OCI-LY1 (cell line): ENCODE measurements around the gene RPL39.
A peak's percentile ranks its signal among the peaks of the same experiment; 100 is the strongest.

Experiments
- H2AFZ ChIP-seq: fragments of 200-600 bp; sonication (generic), shearing (Covaris generic); 2 replicates; pipeline ENCODE4 v1.6.0; 2014; ENCODE audit warnings: antibody characterized with exemption, mild to moderate bottlenecking, low read length
- H3F3A ChIP-seq: fragments of 200-600 bp; sonication (generic), shearing (Covaris generic); 2 replicates; pipeline ENCODE4 v1.6.0; 2014; ENCODE audit warnings: mild to moderate bottlenecking, antibody characterized with exemption, low read length, moderate library complexity; ENCODE audit not compliant: insufficient read depth
- H3K27ac ChIP-seq: fragments of 200-600 bp; sonication (generic); 2 replicates; pipeline ENCODE4 v1.5.1; 2014; ENCODE audit warnings: low read length, mixed run types, mild to moderate bottlenecking, low read depth; ENCODE audit not compliant: poor library complexity, severe bottlenecking
- H3K27me3 ChIP-seq: fragments of 200-600 bp; sonication (generic); 2 replicates; pipeline ENCODE4 v1.6.0; 2014; ENCODE audit warnings: antibody characterized with exemption, mild to moderate bottlenecking, low read length, moderate library complexity; ENCODE audit not compliant: insufficient read depth
- H3K36me3 ChIP-seq: fragments of 200-600 bp; sonication (generic); 2 replicates; pipeline ENCODE4 v1.6.1; 2014; ENCODE audit warnings: mild to moderate bottlenecking, antibody characterized with exemption, low read length, moderate library complexity, mixed read lengths; ENCODE audit not compliant: insufficient read depth
- H3K4me1 ChIP-seq: fragments of 200-600 bp; sonication (generic); 2 replicates; pipeline ENCODE4 v1.5.1; 2014; ENCODE audit warnings: mild to moderate bottlenecking, low read length, moderate library complexity; ENCODE audit not compliant: insufficient read depth, severe bottlenecking
- H3K4me2 ChIP-seq: fragments of 200-600 bp; sonication (generic), shearing (Covaris generic); 2 replicates; pipeline ENCODE4 v1.6.1; 2014; ENCODE audit warnings: low read length
- H3K4me3 ChIP-seq: fragments of 200-600 bp; sonication (generic); 2 replicates; pipeline ENCODE4 v1.5.1; 2014; ENCODE audit warnings: low read length, low read depth, mild to moderate bottlenecking, mixed read lengths; ENCODE audit not compliant: poor library complexity, severe bottlenecking
- H3K79me2 ChIP-seq: fragments of 200-600 bp; shearing (Covaris generic); 2 replicates; pipeline ENCODE4 v1.6.1; 2016; ENCODE audit warnings: mixed run types, low read length, mixed read lengths; ENCODE audit not compliant: insufficient read depth
- H3K9ac ChIP-seq: fragments of 200-600 bp; sonication (generic), shearing (Covaris generic); 2 replicates; pipeline ENCODE4 v1.6.1; 2014; ENCODE audit warnings: mild to moderate bottlenecking, low read length, mixed read lengths
- H3K9me2 ChIP-seq: fragments of 200-600 bp; sonication (generic), shearing (Covaris generic); 2 replicates; pipeline ENCODE4 v1.6.1; 2014; ENCODE audit warnings: low read depth, mild to moderate bottlenecking, low read length, mixed read lengths
- H3K9me3 ChIP-seq: fragments of 200-600 bp; shearing (Covaris generic); 2 replicates; pipeline ENCODE4 v1.6.1; 2014; ENCODE audit warnings: low read length, mixed read lengths
- H4K20me1 ChIP-seq: fragments of 200-600 bp; sonication (generic), shearing (Covaris generic); 2 replicates; pipeline ENCODE4 v1.6.0; 2016; ENCODE audit warnings: mild to moderate bottlenecking, low read length; ENCODE audit not compliant: insufficient read depth
- EZH2 ChIP-seq: fragments of 200-600 bp; sonication (generic), shearing (Covaris generic); IDR thresholded peaks from 2 replicates; pipeline ENCODE4 v1.8.0; 2017; ENCODE audit warnings: borderline replicate concordance, mixed run types, mild to moderate bottlenecking, antibody characterized with exemption, low read length, moderate library complexity, mixed read lengths
- TF ChIP-seq, protein P1 (sequence below): fragments of 200-600 bp; sonication (generic), shearing (Covaris generic); IDR thresholded peaks from 2 replicates; pipeline ENCODE4 v1.5.1; 2017; ENCODE audit warnings: mild to moderate bottlenecking, antibody characterized with exemption, low read length, moderate library complexity, mixed read lengths

RPL39 gene

DNA sequence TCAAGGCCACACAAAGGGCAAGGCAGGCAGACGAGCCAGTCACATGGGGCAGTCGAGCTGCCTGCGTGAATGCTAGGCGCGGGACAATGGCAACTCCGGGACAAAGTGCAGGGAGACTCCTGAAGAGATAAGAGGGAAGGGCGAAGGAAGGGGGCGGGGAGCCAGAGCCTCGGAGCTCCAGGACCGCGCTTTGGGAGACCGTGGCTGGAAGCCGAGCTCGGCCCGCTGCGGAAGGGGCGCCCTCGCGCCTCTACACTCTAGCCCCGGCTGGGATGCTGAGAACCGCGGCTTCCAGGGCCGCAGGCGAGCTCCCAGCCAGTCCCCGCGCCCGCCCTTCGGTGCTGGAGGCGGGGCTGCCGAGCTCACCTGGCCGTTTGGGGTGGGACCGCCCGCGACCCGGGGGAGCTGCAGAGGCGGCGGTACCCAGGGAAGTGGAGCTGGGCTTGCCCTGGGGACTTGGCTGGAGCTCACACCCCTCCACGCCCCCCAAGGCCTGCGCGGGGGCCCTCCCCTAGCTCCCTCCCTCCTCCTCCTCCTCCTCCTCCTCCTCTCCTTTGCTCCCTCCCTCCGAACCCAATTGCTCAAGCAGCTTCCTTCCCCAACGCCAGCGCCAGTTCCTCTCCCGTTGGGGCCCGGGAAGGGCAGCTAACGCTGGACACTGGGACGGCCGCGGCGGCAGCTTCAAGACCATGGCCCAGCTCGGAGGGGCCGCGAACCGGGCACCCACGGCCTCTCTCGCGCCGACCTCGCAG, 33.3 kb downstream of the RPL39 start, which contains the start of gene SOWAHD:
Gene SOWAHD (plus strand): TSS at position 610 of the 752 bp plus-strand sequence. CDS start 80 bp downstream, at position 690.
- peak within 1 kb of the TSS; percentile 70 for H3K9ac ChIP-seq
- 0 out of 2 replicates have a peak, but pooled peaks cover 6% of the 10 kb centered on the region for H3F3A ChIP-seq
- H3K9me3 ChIP-seq = no peaks in the 10 kb centered on the region

GRCh38 chrX:119757646-119757978, 33.8 kb downstream of the RPL39 start:
- no peaks in the 10 kb centered on the region for H3K79me2 ChIP-seq
- H3K9me2 ChIP-seq = no peaks in the 10 kb centered on the region
- peak overlapping the region; percentile 99 for H3K27ac ChIP-seq
- H3K4me2 ChIP-seq = peak overlapping the region; percentile 84
- H3K4me3 ChIP-seq = peak overlapping the region; percentile 74
- no peaks in the 10 kb centered on the region for H3K27me3 ChIP-seq
- H3K9ac ChIP-seq = peak overlapping the region; percentile 70
- no peaks in the 10 kb centered on the region for H4K20me1 ChIP-seq
- TF ChIP-seq EZH2 = no peak
- TF ChIP-seq, protein P1, sequence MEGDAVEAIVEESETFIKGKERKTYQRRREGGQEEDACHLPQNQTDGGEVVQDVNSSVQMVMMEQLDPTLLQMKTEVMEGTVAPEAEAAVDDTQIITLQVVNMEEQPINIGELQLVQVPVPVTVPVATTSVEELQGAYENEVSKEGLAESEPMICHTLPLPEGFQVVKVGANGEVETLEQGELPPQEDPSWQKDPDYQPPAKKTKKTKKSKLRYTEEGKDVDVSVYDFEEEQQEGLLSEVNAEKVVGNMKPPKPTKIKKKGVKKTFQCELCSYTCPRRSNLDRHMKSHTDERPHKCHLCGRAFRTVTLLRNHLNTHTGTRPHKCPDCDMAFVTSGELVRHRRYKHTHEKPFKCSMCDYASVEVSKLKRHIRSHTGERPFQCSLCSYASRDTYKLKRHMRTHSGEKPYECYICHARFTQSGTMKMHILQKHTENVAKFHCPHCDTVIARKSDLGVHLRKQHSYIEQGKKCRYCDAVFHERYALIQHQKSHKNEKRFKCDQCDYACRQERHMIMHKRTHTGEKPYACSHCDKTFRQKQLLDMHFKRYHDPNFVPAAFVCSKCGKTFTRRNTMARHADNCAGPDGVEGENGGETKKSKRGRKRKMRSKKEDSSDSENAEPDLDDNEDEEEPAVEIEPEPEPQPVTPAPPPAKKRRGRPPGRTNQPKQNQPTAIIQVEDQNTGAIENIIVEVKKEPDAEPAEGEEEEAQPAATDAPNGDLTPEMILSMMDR = no peak
- peaks cover 72% of the 10 kb centered on the region for H3K4me1 ChIP-seq
- H2AFZ ChIP-seq = no peak overlapping the region
- no peaks in the 10 kb centered on the region for H3K36me3 ChIP-seq
- 0 out of 2 replicates have a peak, but pooled peaks cover 6% of the 10 kb centered on the region for H3F3A ChIP-seq
- H3K9me3 ChIP-seq = no peaks in the 10 kb centered on the region

More for the DNA sequence above, 33.3 kb downstream of the RPL39 start, which contains the start of gene SOWAHD:
- Histone ChIP-seq H3K79me2 (no peaks in the 10 kb centered on the region), H3K36me3 (no peaks in the 10 kb centered on the region), H3K27ac (peak within 1 kb of the TSS; percentile 99), H3K9me2 (no peaks in the 10 kb centered on the region), H3K27me3 (no peaks in the 10 kb centered on the region), H4K20me1 (no peaks in the 10 kb centered on the region), H3K4me2 (peak within 1 kb of the TSS; percentile 84), H3K4me3 (peak within 1 kb of the TSS; percentile 74), H2AFZ (no peak within 1 kb of the TSS), H3K4me1 (peaks cover 78% of the 10 kb centered on the region)
- TF ChIP-seq, protein P1 = no peak
- TF ChIP-seq EZH2 = no peak

GRCh38 chrX:119756926-119757635, 34.3 kb downstream of the RPL39 start:
- peaks cover 70% of the 10 kb centered on the region for H3K4me1 ChIP-seq
- no peaks in the 10 kb centered on the region for H3K9me2 ChIP-seq
- no peaks in the 10 kb centered on the region for H3K9me3 ChIP-seq
- H3K4me2 ChIP-seq = peak overlapping the region; percentile 84
- peak overlapping the region; percentile 70 for H3K9ac ChIP-seq
- 0 out of 2 replicates have a peak, but pooled peaks cover 6% of the 10 kb centered on the region for H3F3A ChIP-seq
- H2AFZ ChIP-seq = no peak overlapping the region
- no peaks in the 10 kb centered on the region for H3K36me3 ChIP-seq
- peak overlapping the region; percentile 99 for H3K27ac ChIP-seq
- H3K79me2 ChIP-seq = no peaks in the 10 kb centered on the region
- no peaks in the 10 kb centered on the region for H4K20me1 ChIP-seq
- H3K4me3 ChIP-seq = peak overlapping the region; percentile 74
- TF ChIP-seq EZH2 = no peak
- TF ChIP-seq, protein P1 = no peak
- no peaks in the 10 kb centered on the region for H3K27me3 ChIP-seq
